COLO668 (cell line): ENCODE results near the gene C18orf32.
"Not testable (repeated sequence)": the region's sequence is repeated elsewhere in the genome, so short reads cannot be mapped to it uniquely, and the experiment has no call there.

ENCODE experiments used
- DNase-seq: peaks from one replicate; lab custom pipeline; 2025; ENCODE audit not compliant: unreplicated experiment; lab: John Stamatoyannopoulos, UW

The C18orf32 gene

GRCh38 chr18:49486953-49487710 lies at the start of gene C18orf32:
C18orf32 (minus strand) TSS chr18:49487234; CDS start chr18:49483748, 3,486 bp downstream.
- peak; percentile 98 for DNase-seq

- no peak for DNase-seq
These were observed 48.0 kb upstream of the C18orf32 start for GRCh38 chr18:49534846-49535601.

GRCh38 chr18:49531678-49532153 lies 44.7 kb upstream of the C18orf32 start:
- DNase-seq = no peak

- DNase-seq = no peak
These were observed 42.6 kb upstream of the C18orf32 start for GRCh38 chr18:49529596-49529995.

DNA sequence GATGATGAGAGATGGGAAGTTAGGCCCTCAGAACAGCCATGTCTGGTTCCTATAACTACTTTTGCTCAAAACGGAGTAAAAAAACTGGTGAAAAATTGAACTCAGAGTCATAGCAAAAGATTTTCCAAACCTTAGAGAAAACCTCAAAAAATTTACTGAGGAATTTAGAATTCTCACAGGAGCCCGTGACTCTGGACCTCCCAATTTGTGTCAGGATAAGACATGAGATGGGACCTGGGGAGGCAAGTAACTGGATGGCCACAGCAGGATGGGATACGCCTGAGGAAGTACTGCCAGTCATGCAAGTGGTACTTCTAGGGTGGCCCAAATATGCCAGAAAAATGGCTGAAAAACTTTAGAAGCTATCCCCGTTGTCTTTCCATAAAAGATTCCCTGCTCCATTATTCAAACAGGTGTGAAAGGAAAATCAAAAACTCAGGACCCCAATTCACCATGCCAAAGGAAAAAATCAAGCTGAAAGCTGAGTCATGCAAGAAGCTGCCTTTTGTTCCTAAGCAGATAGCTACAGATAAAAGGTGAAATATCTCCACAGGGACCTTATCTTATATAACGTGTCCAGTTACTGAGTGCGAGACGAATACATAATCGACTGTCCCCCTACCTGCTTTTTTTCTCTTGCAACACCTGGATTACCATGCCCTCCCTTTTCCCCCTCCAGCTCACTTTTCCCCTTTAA lies 40.7 kb upstream of the C18orf32 start:
- no peak for DNase-seq

- DNase-seq = no peak
These were observed 38.9 kb upstream of the C18orf32 start for GRCh38 chr18:49525981-49526380.

DNA sequence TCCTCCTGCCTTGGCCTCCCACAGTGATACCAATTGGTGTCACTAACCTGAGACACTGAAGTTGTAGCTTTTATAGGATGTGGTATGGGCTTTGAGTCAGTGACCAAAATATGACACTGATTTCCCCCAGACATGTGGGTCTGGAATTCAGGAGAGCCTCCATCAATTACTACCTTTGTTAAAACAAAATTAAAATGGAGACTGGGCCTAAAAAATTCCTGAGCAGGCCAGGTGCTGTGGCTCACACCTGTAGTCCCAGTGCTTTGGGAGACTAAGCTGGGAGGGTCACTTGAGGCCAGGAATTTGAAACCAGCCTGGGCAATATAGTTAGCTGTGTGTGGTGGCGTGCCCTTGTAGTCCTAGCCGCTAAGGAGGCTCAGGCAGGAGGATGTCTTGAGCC lies 37.9 kb upstream of the C18orf32 start:
- DNase-seq = no peak

DNA sequence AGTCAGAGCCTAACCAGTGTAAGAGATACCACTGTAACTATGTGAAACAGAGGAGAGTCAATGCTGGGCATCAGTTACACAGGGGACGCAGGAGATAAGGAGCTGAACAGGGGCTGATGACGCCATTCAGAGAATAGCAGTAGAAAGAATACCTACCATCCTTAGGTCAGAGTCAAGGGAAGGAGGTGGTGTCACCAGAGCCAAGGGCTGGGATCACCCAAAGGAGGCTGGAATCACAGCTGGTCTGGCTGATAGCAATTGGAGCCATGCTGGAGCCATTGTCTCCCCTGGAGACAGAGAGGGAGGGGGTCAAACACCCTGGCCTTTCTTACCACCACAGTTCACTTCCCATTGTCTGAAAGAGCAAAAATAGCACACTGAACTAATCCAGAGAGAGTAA lies 37.3 kb upstream of the C18orf32 start:
- no peak for DNase-seq

GRCh38 chr18:49523580-49524093 lies 36.6 kb upstream of the C18orf32 start:
- not testable (repeated sequence) for DNase-seq

GRCh38 chr18:49521216-49521835 lies 34.3 kb upstream of the C18orf32 start:
- peak; percentile 17 for DNase-seq

- DNase-seq = peak; percentile 40
These were observed 33.7 kb upstream of the C18orf32 start for GRCh38 chr18:49520661-49521145.

GRCh38 chr18:49519101-49519971 lies 32.3 kb upstream of the C18orf32 start:
- DNase-seq = no peak

- DNase-seq = no peak
These were observed 30.4 kb upstream of the C18orf32 start for GRCh38 chr18:49517483-49517882.

DNA sequence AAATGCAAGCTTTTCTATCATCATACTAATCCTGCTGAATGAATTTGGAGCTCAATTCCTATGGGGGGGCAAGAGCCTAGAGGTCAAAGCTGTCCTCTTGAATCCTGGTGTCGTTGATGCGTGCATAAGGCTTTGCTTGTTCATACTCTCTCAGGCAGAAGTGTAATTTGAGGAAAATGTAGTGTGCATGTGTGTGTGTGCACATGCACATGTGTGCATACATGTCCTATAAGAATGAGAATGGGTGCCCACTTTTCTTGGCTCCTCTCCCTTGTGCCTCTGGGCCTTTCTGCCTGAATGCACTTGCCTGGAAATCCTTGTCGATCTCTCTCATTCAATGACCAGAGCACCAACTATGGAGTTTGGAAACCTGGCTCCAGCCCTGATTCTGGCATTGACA lies 28.5 kb upstream of the C18orf32 start:
- DNase-seq = no peak

DNA sequence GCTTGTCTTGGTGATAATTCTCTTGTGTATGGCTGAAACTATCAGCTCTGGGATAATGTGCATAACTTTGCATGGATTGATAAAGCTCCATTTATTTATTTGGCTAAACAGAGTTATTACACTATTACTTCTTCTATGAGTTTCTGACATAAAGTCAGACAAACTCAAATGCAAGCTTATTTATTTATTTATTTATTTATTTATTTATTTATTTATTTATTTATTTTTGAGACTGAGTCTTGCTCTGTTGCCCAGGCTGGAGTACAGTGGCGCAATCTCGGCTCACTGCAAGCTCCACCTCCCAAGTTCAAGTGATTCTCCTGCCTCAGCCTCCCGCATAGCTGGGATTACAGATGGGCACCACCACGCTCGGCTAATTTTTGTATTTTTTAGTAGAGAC lies 28.0 kb upstream of the C18orf32 start:
- DNase-seq = not testable (repeated sequence)

GRCh38 chr18:49514577-49514976 lies 27.5 kb upstream of the C18orf32 start:
- no peak for DNase-seq

GRCh38 chr18:49512876-49513275 lies 25.8 kb upstream of the C18orf32 start:
- DNase-seq = not testable (repeated sequence)

DNA sequence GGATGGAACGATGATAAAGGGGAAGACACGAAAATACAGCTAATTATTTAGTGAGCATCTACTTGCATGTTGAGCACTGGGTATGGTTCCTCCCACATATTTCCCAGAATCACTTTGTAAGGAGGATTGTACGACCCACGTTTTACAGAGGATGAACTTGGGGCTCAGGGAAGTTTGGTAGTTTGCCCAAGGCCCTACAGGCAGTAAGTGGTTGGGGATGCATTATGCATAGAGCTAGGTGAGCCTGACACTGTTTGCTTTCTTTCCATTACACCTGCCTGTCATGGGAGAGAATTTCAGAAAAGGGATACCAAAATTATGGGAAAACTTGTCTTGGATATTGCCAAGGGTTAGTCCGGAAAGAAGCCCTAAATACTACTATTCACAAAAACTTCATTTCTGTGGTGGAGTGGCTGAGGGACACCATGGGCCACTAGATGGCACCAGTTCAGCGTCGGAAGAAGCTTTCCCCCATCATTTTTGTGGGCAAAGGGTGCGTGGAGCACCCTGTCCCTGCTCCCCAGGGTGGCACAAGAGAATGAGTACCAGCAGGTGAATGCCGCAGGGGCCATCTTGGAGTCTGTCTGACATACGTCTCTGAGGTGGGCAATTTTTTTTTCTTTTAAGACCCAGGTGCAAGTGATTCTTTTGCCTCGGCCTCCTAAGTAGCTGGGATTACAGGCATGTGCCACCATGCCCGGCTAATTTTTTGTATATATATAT lies 23.5 kb upstream of the C18orf32 start:
- DNase-seq = peak; percentile 72

DNA sequence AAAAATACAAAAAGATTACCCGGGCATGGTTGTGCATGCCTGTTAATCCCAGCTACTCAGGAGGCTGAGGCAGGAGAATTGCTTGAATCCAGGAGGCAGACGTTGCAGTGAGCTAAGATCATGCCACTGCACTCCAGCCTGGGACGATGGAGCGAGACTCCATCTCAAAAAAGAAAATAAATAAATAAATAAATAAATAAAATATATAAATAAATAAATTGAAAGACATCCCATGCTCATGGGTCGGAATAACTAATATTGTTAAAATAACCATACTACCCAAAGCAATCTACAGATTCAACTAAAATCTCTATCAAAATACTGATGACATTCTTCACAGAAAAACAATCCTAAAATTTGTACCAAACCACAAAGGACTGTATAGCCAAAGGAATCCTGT lies 19.4 kb upstream of the C18orf32 start:
- not testable (repeated sequence) for DNase-seq
